IgD-negative memory B cell (primary cell): ENCODE data around the gene SLC25A51. TPM values are rescaled to one million over a fixed set of nuclear protein-coding genes. Genes with fewer than 3 reads are reported as not detected.
A peak's percentile ranks its signal among the peaks of the same experiment; 100 is the strongest.
"Not testable (repeated sequence)": the region's sequence is repeated elsewhere in the genome, so short reads cannot be mapped to it uniquely, and the experiment has no call there.

Experiments
- H3K27ac Mint-ChIP-seq, 3 donors: one replicate each; pipeline ENCODE4 v1.8.0; 2020 to 2022; ENCODE audit warnings: mild to moderate bottlenecking in 3 of 3, mixed read lengths in 3 of 3, moderate library complexity in 1 of 3
- H3K27me3 Mint-ChIP-seq: one replicate; pipeline ENCODE4 v1.8.0; 2021; ENCODE audit warnings: mixed read lengths
- H3K36me3 Mint-ChIP-seq: one replicate; pipeline ENCODE4 v1.8.0; 2020; ENCODE audit warnings: mild to moderate bottlenecking, mixed read lengths
- H3K4me1 Mint-ChIP-seq, 3 donors: one replicate each; pipeline ENCODE4 v1.8.0; 2020 to 2022; ENCODE audit warnings: mixed read lengths in 3 of 3, mild to moderate bottlenecking in 1 of 3
- H3K4me3 Mint-ChIP-seq, 4 donors: one replicate each; pipeline ENCODE4 v1.8.0; 2020 to 2022; ENCODE audit warnings: mild to moderate bottlenecking in 4 of 4, mixed read lengths in 4 of 4, moderate library complexity in 3 of 4
- H3K9me3 Mint-ChIP-seq, 3 donors: one replicate each; pipeline ENCODE4 v1.8.0; 2020 to 2021; ENCODE audit warnings: mixed read lengths in 3 of 3, mild to moderate bottlenecking in 1 of 3
- polyA plus RNA-seq: library from polyadenylated mRNA; unstranded; fragments of 300-500 nt; fragmentation: Illumina TruSeq; gene quantifications from one replicate; pipeline ENCODE4 v1.2.3, GENCODE V29; 2021

SLC25A51 gene
- polyA plus RNA-seq, 1 donor from 2014 or later: 13.1 TPM

GRCh38 chr9:37906312-37907239 is 2.6 kb upstream of the SLC25A51 start:
- Mint-ChIP-seq H3K4me3 (peak overlapping the region in 2 of 4 donors; percentile 9 to 73), H3K4me1 (peaks cover 2 to 22% (median 18%) of the 10 kb centered on the region in 3 donors), H3K36me3 (no peaks in the 10 kb centered on the region), H3K27ac (peak overlapping the region in 1 of 3 donors; percentile 99), H3K27me3 (no peaks in the 10 kb centered on the region), H3K9me3 (no peaks in the 10 kb centered on the region)

GRCh38 chr9:37905776-37906175 is 1.8 kb upstream of the SLC25A51 start:
- peaks cover 2 to 22% (median 18%) of the 10 kb centered on the region in 3 donors for H3K4me1 Mint-ChIP-seq
- peak overlapping the region in 2 of 4 donors; percentile 67 to 98 for H3K4me3 Mint-ChIP-seq
- H3K27me3 Mint-ChIP-seq: no peaks in the 10 kb centered on the region
- H3K9me3 Mint-ChIP-seq: no peaks in the 10 kb centered on the region
- peak overlapping the region in 2 of 3 donors; percentile 81 to 99 for H3K27ac Mint-ChIP-seq
- H3K36me3 Mint-ChIP-seq: no peaks in the 10 kb centered on the region

- Mint-ChIP-seq H3K4me3 (peak overlapping the region in 1 of 4 donors; percentile 98), H3K36me3 (no peaks in the 10 kb centered on the region), H3K9me3 (no peaks in the 10 kb centered on the region), H3K4me1 (peaks cover 2 to 22% (median 18%) of the 10 kb centered on the region in 3 donors), H3K27ac (peak overlapping the region in 2 of 3 donors; percentile 96 to 99), H3K27me3 (no peaks in the 10 kb centered on the region)
These were observed 1.2 kb upstream of the SLC25A51 start for GRCh38 chr9:37905131-37905505.

- H3K9me3 Mint-ChIP-seq: no peaks in the 10 kb centered on the region
- no peaks in the 10 kb centered on the region for H3K27me3 Mint-ChIP-seq
- peak overlapping the region; percentile 94 to 99 (median 96) for H3K27ac Mint-ChIP-seq
- H3K36me3 Mint-ChIP-seq: no peaks in the 10 kb centered on the region
- H3K4me1 Mint-ChIP-seq: peaks cover 2 to 22% (median 18%) of the 10 kb centered on the region in 3 donors
- H3K4me3 Mint-ChIP-seq: peak overlapping the region; percentile 86 to 98 (median 96)
These were observed 661 bp upstream of the SLC25A51 start for GRCh38 chr9:37904445-37905130.

GRCh38 chr9:37902796-37903646 is 906 bp downstream of the SLC25A51 start:
- Mint-ChIP-seq H3K36me3 (no peaks in the 10 kb centered on the region), H3K27me3 (no peaks in the 10 kb centered on the region), H3K4me3 (peak overlapping the region; percentile 86 to 98 (median 96)), H3K4me1 (peaks cover 2 to 22% (median 18%) of the 10 kb centered on the region in 3 donors), H3K9me3 (no peaks in the 10 kb centered on the region), H3K27ac (peak overlapping the region; percentile 53 to 99 (median 80))

DNA sequence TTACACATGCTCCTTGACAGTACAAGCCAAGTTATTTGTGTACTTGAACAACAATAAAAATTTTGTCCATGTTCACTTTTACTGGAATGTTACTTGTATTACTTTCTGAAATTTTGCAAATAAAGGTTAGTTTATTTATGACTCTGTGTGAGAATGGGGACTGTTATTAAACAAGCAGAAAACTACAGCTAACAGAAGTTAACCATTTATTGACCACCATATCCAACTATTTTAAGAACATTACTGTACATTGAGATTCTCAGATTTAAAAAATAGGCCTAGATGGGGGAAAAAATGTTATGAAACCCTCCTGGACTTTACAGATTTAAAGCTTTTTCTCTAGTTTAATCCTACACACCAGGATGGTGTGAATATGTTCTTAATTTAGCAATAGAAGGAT is 1.8 kb downstream of the SLC25A51 start:
- H3K4me1 Mint-ChIP-seq: peaks cover 2 to 22% (median 18%) of the 10 kb centered on the region in 3 donors
- peak overlapping the region in 1 of 3 donors; percentile 48 for H3K27ac Mint-ChIP-seq
- H3K9me3 Mint-ChIP-seq: no peaks in the 10 kb centered on the region
- peak overlapping the region in 1 of 4 donors; percentile 50 for H3K4me3 Mint-ChIP-seq
- peaks cover 3% of the 10 kb centered on the region for H3K36me3 Mint-ChIP-seq
- no peaks in the 10 kb centered on the region for H3K27me3 Mint-ChIP-seq

DNA sequence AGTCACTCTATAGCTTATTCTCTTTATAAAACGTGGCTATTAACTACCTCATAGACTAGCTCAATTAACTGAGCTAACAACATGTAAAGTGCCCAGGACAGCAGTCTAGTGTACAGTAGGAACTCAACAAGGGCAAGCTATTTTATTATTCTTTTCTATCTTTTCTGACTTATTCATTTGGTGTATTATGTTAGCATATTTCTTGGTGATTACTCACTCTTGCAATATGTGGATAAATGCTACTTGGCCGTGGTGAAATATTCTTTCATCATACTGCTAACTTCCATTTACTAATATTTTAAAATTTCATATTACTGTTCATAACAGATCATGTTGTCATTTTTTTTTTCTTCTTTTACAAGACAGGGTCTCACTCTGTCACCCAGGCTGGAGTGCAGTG is 4.9 kb downstream of the SLC25A51 start:
- no peaks in the 10 kb centered on the region for H3K27me3 Mint-ChIP-seq
- no peaks in the 10 kb centered on the region for H3K9me3 Mint-ChIP-seq
- no peak overlapping the region for H3K27ac Mint-ChIP-seq
- peaks cover 2 to 13% (median 12%) of the 10 kb centered on the region in 3 donors for H3K4me1 Mint-ChIP-seq
- H3K36me3 Mint-ChIP-seq: peaks cover 11% of the 10 kb centered on the region
- no peak overlapping the region for H3K4me3 Mint-ChIP-seq

DNA sequence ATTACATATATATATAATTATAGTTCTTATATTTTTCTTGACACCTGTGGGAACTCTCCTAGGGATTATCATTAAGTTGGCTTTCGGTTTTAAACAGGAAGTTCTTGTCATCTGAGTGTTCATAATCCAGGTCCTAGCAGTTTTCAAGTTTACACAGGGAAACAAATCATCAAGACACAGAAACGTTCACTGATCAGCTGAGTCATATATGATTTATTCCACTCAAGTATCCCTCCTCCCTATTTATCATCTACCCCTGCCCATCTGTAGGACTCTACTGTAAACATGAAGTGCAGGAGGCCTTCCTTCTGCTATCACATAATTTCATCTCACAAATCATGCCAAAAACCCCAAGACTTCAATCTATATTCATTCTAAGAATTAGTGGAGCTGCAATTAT is 6.3 kb downstream of the SLC25A51 start:
- Mint-ChIP-seq H3K9me3 (no peaks in the 10 kb centered on the region), H3K27me3 (no peaks in the 10 kb centered on the region), H3K4me1 (peaks cover 2 to 8% (median 6%) of the 10 kb centered on the region in 3 donors), H3K4me3 (no peak overlapping the region), H3K27ac (peak overlapping the region in 1 of 3 donors; percentile 23), H3K36me3 (peaks cover 14% of the 10 kb centered on the region)

GRCh38 chr9:37892063-37892462 is 11.9 kb downstream of the SLC25A51 start:
- Mint-ChIP-seq H3K4me3 (no peak overlapping the region), H3K4me1 (peaks cover 0 to 1% (median 0%) of the 10 kb centered on the region in 3 donors), H3K9me3 (no peaks in the 10 kb centered on the region), H3K27me3 (no peaks in the 10 kb centered on the region), H3K27ac (no peak overlapping the region), H3K36me3 (peaks cover 14% of the 10 kb centered on the region)

DNA sequence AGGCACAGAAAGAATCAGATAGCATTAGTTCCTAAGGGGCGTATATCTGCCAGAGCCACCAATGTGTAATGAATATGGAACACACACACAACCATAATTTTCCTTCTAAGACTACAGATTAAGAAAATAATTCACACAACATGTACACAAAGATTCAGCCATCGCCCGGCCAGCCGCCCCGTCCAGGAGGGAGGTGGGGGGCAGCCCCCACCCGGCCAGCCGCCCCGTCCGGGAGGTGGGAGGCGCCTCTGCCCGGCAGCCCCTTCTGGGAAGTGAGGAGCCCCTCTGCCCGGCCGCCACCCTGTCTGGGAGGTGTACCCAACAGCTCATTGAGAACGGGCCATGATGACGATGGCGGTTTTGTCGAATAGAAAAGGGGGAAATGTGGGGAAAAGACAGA is 12.9 kb downstream of the SLC25A51 start:
- not testable (repeated sequence) for H3K9me3 Mint-ChIP-seq, H3K27me3 Mint-ChIP-seq, H3K4me1 Mint-ChIP-seq, H3K27ac Mint-ChIP-seq, H3K4me3 Mint-ChIP-seq
- peaks cover 14% of the 10 kb centered on the region for H3K36me3 Mint-ChIP-seq

GRCh38 chr9:37889536-37889935 is 14.4 kb downstream of the SLC25A51 start:
- Mint-ChIP-seq H3K27me3 (no peaks in the 10 kb centered on the region), H3K4me1 (peaks cover 0 to 2% (median 1%) of the 10 kb centered on the region in 3 donors), H3K27ac (no peak overlapping the region), H3K36me3 (peaks cover 7% of the 10 kb centered on the region), H3K4me3 (no peak overlapping the region), H3K9me3 (no peaks in the 10 kb centered on the region)

GRCh38 chr9:37887977-37888583 is 15.8 kb downstream of the SLC25A51 start:
- H3K27ac Mint-ChIP-seq, H3K4me3 Mint-ChIP-seq, H3K27me3 Mint-ChIP-seq, H3K9me3 Mint-ChIP-seq, H3K4me1 Mint-ChIP-seq, H3K36me3 Mint-ChIP-seq: not testable (repeated sequence)

DNA sequence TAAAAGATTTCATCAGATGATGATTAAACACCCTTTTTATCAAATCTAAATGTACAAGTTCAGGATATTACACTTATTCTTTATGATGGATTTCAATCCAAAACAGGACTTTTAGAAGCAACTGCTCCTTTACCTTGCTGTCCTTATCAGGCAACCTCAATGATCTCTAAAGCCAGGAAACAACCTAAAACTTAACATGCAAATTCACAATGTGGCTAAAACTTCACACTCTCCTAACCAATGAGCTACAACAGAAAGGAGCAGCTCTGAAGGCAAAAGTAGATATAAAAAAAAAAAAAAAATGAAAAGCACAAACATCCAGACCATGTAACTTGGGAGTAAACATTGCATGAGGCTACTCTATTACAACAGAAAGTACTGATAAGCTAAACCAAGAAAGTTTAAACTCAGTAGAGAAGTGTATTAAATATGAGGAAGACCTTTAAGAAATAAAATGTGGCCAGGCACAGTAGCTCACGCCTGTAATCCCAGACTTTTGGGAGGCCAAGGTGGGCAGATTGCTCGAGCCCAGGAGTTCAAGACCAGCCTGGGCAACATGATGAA is 22.9 kb downstream of the SLC25A51 start:
- no peak overlapping the region for H3K27ac Mint-ChIP-seq
- peaks cover 0 to 2% (median 0%) of the 10 kb centered on the region in 3 donors for H3K9me3 Mint-ChIP-seq
- no peaks in the 10 kb centered on the region for H3K27me3 Mint-ChIP-seq
- peaks cover 0 to 5% (median 3%) of the 10 kb centered on the region in 3 donors for H3K4me1 Mint-ChIP-seq
- peaks cover 4% of the 10 kb centered on the region for H3K36me3 Mint-ChIP-seq
- H3K4me3 Mint-ChIP-seq: no peak overlapping the region

DNA sequence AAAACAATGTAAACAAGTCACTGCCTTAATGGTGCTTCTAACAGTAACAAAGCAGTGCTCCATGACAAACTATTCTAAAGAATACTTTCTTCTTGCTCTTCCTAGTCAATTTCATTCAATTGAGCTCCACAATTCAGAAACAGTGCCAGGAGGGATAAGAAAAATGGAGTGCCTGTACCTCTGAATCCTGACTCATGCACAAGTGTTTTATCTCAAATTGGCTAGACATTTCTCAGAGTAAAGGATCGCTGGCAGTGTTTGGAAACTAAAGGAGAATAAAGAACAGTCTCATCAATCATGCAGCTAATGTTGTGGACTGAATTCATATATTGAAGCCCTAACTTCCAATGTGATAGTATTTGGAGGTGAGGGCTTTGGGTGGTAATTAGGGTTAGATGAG is 27.6 kb downstream of the SLC25A51 start:
- Mint-ChIP-seq H3K27ac (no peak overlapping the region), H3K27me3 (no peaks in the 10 kb centered on the region), H3K4me3 (no peak overlapping the region), H3K9me3 (peaks cover 0 to 2% (median 0%) of the 10 kb centered on the region in 3 donors), H3K4me1 (peaks cover 0 to 3% (median 0%) of the 10 kb centered on the region in 3 donors), H3K36me3 (peaks cover 3% of the 10 kb centered on the region)
